HK-2 (cell line): ENCODE results near the gene CHMP2A.

ENCODE experiments used
- DNase-seq: peaks from one replicate; pipeline ENCODE4 v3.0.0-alpha.2; 2018; ENCODE audit not compliant: unreplicated experiment

The CHMP2A gene

GRCh38 chr19:58569943-58570670 is 15.2 kb upstream of the CHMP2A start:
- no peak for DNase-seq

GRCh38 chr19:58569191-58569942 is 14.5 kb upstream of the CHMP2A start:
- DNase-seq = no peak

GRCh38 chr19:58568453-58569130 is 13.7 kb upstream of the CHMP2A start:
- no peak for DNase-seq

- no peak for DNase-seq
Observed at GRCh38 chr19:58566989-58567388, 12.1 kb upstream of the CHMP2A start.

GRCh38 chr19:58563823-58564222 is 8.9 kb upstream of the CHMP2A start:
- no peak for DNase-seq

- DNase-seq = no peak
Observed at GRCh38 chr19:58563034-58563573, 8.2 kb upstream of the CHMP2A start.

- DNase-seq = no peak
Observed at GRCh38 chr19:58562122-58563033, 7.5 kb upstream of the CHMP2A start.

- DNase-seq = no peak
Observed at GRCh38 chr19:58561373-58562121, 6.6 kb upstream of the CHMP2A start.

GRCh38 chr19:58560921-58561320 is 6.0 kb upstream of the CHMP2A start:
- no peak for DNase-seq

GRCh38 chr19:58560007-58560887 is 5.3 kb upstream of the CHMP2A start:
- DNase-seq = no peak

GRCh38 chr19:58559275-58560006 is 4.5 kb upstream of the CHMP2A start:
- peak; percentile 98 for DNase-seq

- DNase-seq = peak; percentile 100
Observed at GRCh38 chr19:58558623-58559274, 3.8 kb upstream of the CHMP2A start.

- DNase-seq = no peak
Observed at GRCh38 chr19:58558066-58558622, 3.2 kb upstream of the CHMP2A start, which contains the start of gene UBE2M. Gene UBE2M (minus strand): TSS chr19:58558611. CDS start chr19:58558381, 230 bp downstream.

- no peak for DNase-seq
Observed at GRCh38 chr19:58557221-58558065, 2.5 kb upstream of the CHMP2A start.

GRCh38 chr19:58556622-58557220 is 1.8 kb upstream of the CHMP2A start:
- no peak for DNase-seq

- no peak for DNase-seq
Observed at GRCh38 chr19:58555920-58556621, 1.2 kb upstream of the CHMP2A start.
